GM12865 (cell line): ENCODE measurements around the gene CROCC.
"Not testable (repeated sequence)": the region's sequence is repeated elsewhere in the genome, so short reads cannot be mapped to it uniquely, and the experiment has no call there.

Experiments used
- DNase-seq: peaks from one replicate; pipeline ENCODE4 v3.0.0; 2010; ENCODE audit warnings: low read depth
- H3K4me3 ChIP-seq: 2 replicates; pipeline ENCODE4 v1.5.1; 2011; ENCODE audit warnings: mild to moderate bottlenecking, low read depth, low read length, control low read depth
- CTCF ChIP-seq: IDR thresholded peaks from 2 replicates; pipeline ENCODE4 v1.5.1; 2011; ENCODE audit warnings: low read length, control low read depth, low read depth, inconsistent platforms; ENCODE audit not compliant: insufficient read depth; ENCODE audit errors: missing control alignments

Gene CROCC

GRCh38 chr1:16960560-16961296, 39.0 kb downstream of the CROCC start:
- peak; percentile 78 for DNase-seq
- TF ChIP-seq CTCF = peak; percentile 79
- H3K4me3 ChIP-seq = peak overlapping the region; percentile 45

- DNase-seq = no peak
- H3K4me3 ChIP-seq = no peak overlapping the region; the same call in 1 of the 2 replicates
- TF ChIP-seq CTCF = no peak
Measured at GRCh38 chr1:16961297-16962133, 39.8 kb downstream of the CROCC start.

GRCh38 chr1:16964169-16964568, 42.4 kb downstream of the CROCC start:
- DNase-seq, H3K4me3 ChIP-seq: not testable (repeated sequence)

- no peak overlapping the region for H3K4me3 ChIP-seq
- no peak for DNase-seq
- TF ChIP-seq CTCF = no peak
Measured at GRCh38 chr1:16965486-16966067, 43.8 kb downstream of the CROCC start.

- H3K4me3 ChIP-seq = no peak overlapping the region
- DNase-seq = no peak
- no peak for TF ChIP-seq CTCF
Measured at GRCh38 chr1:16966282-16966681, 44.6 kb downstream of the CROCC start.

GRCh38 chr1:16967095-16967575, 45.4 kb downstream of the CROCC start:
- DNase-seq = no peak
- no peak for TF ChIP-seq CTCF
- no peak overlapping the region for H3K4me3 ChIP-seq

- no peak for TF ChIP-seq CTCF
- H3K4me3 ChIP-seq = no peak overlapping the region
- no peak for DNase-seq
Measured at GRCh38 chr1:16967962-16968361, 46.2 kb downstream of the CROCC start.
